ENCODE data around the gene SCGB3A2. TPM values are rescaled to one million over a fixed set of nuclear protein-coding genes. Genes with fewer than 3 reads are reported as not detected.

SCGB3A2 gene
- total RNA-seq, 4 donors from 2014 or later: not detected

DNA sequence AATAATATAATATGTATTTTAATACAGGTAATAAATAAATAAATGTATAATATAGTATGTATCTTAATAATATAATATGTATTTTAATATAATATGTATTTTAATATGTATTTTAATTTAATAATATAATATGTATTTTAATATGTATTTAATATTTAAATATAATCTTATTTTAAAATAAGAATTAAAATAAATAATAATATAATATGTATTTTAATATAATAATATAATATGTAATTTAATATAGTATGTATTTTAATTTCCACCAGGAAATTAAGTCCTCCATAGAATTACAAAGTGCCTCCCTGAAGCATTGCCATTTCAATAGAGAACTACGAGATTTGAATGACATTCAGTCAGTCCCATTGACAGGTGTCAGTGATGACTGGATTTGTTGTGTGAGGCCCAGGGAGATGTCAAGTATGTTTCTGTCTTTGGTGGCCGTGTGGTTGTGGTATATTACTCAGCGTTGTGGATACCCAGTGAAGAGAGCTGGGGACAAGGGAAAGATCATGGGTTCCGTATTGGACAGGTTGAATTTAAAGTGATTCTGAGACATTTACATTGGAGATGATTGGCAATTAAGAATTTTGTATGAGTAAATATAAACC, 42.0 kb downstream of the SCGB3A2 start:
- 82% methylated on average over 4 of the region's 4 CpGs for WGBS
- TF ChIP-seq EP300 (IDR thresholded peaks at IDR 0.05) (no peak), POLR2AphosphoS5 (IDR thresholded peaks at IDR 0.05) (no peak), CTCF (IDR thresholded peaks at IDR 0.05) (no peak), POLR2A (IDR thresholded peaks at IDR 0.05; ENCODE audit: low read depth) (no peak)

DNA sequence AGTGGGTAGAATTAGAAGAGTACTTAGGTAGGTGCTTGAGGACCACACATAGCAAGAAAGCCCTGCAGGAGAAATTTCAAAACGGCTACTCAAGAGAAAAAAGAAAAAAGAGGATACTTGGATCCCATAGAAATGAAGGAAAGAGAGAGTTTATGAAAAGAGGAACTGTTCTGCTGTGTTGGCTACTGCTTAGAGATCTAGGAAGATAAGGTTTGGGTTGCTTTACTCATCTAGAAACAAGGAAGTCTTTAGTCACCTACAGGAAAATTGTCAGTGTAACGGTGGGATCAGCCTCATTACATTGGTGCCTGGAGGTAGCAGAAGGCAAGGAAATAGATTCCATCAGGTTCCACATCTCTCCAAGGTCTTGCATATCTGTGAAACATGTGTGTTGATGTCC, 42.6 kb downstream of the SCGB3A2 start:
- intact Hi-C loops (cut with DNase I): no loop called here
- no peaks in the 10 kb centered on the region for H3K9me3 ChIP-seq
- no peak for TF ChIP-seq EP300 (IDR thresholded peaks at IDR 0.05)
- no peak for TF ChIP-seq CTCF (IDR thresholded peaks at IDR 0.05)
- no peak for TF ChIP-seq POLR2AphosphoS5 (IDR thresholded peaks at IDR 0.05)
- no peak overlapping the region for H3K27ac ChIP-seq (replicated peaks in 1 of 4)
- H3K36me3 ChIP-seq: no peaks in the 10 kb centered on the region
- 74% methylated on average over 2 of the region's 2 CpGs for WGBS
- no peaks in the 10 kb centered on the region for H3K4me1 ChIP-seq
- no peaks in the 10 kb centered on the region for H3K27me3 ChIP-seq
- H3K4me3 ChIP-seq: no peak overlapping the region
- DNase-seq (ENCODE audit: extremely low spot score): no peak

More for the DNA sequence above, 42.0 kb downstream of the SCGB3A2 start:
- H3K36me3 ChIP-seq: no peaks in the 10 kb centered on the region
- H3K27ac ChIP-seq (replicated peaks in 1 of 4): no peak overlapping the region
- H3K27me3 ChIP-seq: no peaks in the 10 kb centered on the region
- H3K4me1 ChIP-seq: no peaks in the 10 kb centered on the region
- intact Hi-C loops (cut with DNase I): no loop called here
- no peak for DNase-seq (ENCODE audit: extremely low spot score)
- no peaks in the 10 kb centered on the region for H3K9me3 ChIP-seq
- no peak overlapping the region for H3K4me3 ChIP-seq

GRCh38 chr5:147925020-147925419, 46.5 kb downstream of the SCGB3A2 start:
- no peak for DNase-seq (ENCODE audit: extremely low spot score)
- H3K4me3 ChIP-seq: no peak overlapping the region
- intact Hi-C loops (cut with DNase I): no loop called here
- no peaks in the 10 kb centered on the region for H3K4me1 ChIP-seq
- H3K27ac ChIP-seq (replicated peaks in 1 of 4): no peak overlapping the region
- 74% methylated on average over 4 of the region's 4 CpGs for WGBS
- no peaks in the 10 kb centered on the region for H3K27me3 ChIP-seq
- TF ChIP-seq POLR2AphosphoS5 (IDR thresholded peaks at IDR 0.05) (no peak), EP300 (IDR thresholded peaks at IDR 0.05) (no peak), POLR2A (IDR thresholded peaks at IDR 0.05; ENCODE audit: low read depth) (no peak), CTCF (IDR thresholded peaks at IDR 0.05) (no peak)
- no peaks in the 10 kb centered on the region for H3K9me3 ChIP-seq
- no peaks in the 10 kb centered on the region for H3K36me3 ChIP-seq

DNA sequence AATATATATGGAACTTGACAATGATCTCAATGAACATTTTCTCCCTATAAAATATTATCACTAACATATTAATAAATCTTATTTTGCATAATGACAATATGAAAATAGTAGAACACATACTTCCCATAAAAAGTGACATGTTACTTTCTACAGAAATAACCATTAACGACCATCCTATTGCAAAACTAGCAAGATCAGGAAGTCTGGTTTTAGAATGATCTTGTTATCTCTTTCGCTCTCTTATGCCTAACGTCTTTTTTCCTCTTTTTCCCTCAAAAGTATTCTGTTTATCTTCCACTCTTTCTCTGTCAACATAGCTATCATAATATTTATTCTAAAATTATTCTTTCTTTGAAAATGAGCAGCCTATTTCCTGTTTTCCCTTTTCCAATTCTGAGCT, 49.4 kb downstream of the SCGB3A2 start:
- 44% methylated on average over 3 of the region's 3 CpGs for WGBS
- no peak for TF ChIP-seq EP300 (IDR thresholded peaks at IDR 0.05)
- no peak for TF ChIP-seq CTCF (IDR thresholded peaks at IDR 0.05)
- no peak for TF ChIP-seq POLR2A (IDR thresholded peaks at IDR 0.05; ENCODE audit: low read depth)
- TF ChIP-seq POLR2AphosphoS5 (IDR thresholded peaks at IDR 0.05): no peak
- no peak overlapping the region for H3K27ac ChIP-seq (replicated peaks in 1 of 4)

GRCh38 chr5:147930769-147931168, 52.3 kb downstream of the SCGB3A2 start:
- Histone ChIP-seq H3K36me3 (no peaks in the 10 kb centered on the region), H3K4me1 (no peaks in the 10 kb centered on the region), H3K27ac (replicated peaks in 1 of 4) (no peak overlapping the region), H3K9me3 (no peaks in the 10 kb centered on the region), H3K4me3 (no peak overlapping the region), H3K27me3 (peaks cover 0 to 6% (median 0%) of the 10 kb centered on the region in 4 donors)
- 54% methylated on average over 2 of the region's 2 CpGs for WGBS
- intact Hi-C loops (cut with DNase I): no loop called here
- TF ChIP-seq EP300 (IDR thresholded peaks at IDR 0.05): no peak
- no peak for DNase-seq (ENCODE audit: extremely low spot score)

More for the DNA sequence above, 49.4 kb downstream of the SCGB3A2 start:
- Histone ChIP-seq H3K36me3 (no peaks in the 10 kb centered on the region), H3K4me3 (no peak overlapping the region), H3K9me3 (no peaks in the 10 kb centered on the region), H3K4me1 (no peaks in the 10 kb centered on the region), H3K27me3 (no peaks in the 10 kb centered on the region)
- intact Hi-C loops (cut with DNase I): no loop called here
- DNase-seq (ENCODE audit: extremely low spot score): no peak

Other genes starting within 250 kb of the SCGB3A2 start
- gene JAKMIP2, start 96.0 kb upstream of the SCGB3A2 start, total RNA-seq: 1 to 10 TPM in 2 of 4 donors, under 1 TPM in 2; 0.83 to 2.6 (median 1.3) TPM
- not detected for gene SPINK1, start 47.0 kb upstream of the SCGB3A2 start, total RNA-seq
- not detected for gene C5orf46, start 27.8 kb downstream of the SCGB3A2 start, total RNA-seq
- gene SPINK5, start 185.3 kb downstream of the SCGB3A2 start, total RNA-seq: 1 to 10 TPM in 1 of 4 donors, under 1 TPM in 2, not detected in 1; 0.06 to 1.2 (median 0.45) TPM